ENCODE results near the gene SLC16A11.
"Not testable (repeated sequence)": the region's sequence is repeated elsewhere in the genome, so short reads cannot be mapped to it uniquely, and the experiment has no call there.

The SLC16A11 gene, protein sequence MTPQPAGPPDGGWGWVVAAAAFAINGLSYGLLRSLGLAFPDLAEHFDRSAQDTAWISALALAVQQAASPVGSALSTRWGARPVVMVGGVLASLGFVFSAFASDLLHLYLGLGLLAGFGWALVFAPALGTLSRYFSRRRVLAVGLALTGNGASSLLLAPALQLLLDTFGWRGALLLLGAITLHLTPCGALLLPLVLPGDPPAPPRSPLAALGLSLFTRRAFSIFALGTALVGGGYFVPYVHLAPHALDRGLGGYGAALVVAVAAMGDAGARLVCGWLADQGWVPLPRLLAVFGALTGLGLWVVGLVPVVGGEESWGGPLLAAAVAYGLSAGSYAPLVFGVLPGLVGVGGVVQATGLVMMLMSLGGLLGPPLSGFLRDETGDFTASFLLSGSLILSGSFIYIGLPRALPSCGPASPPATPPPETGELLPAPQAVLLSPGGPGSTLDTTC

DNA sequence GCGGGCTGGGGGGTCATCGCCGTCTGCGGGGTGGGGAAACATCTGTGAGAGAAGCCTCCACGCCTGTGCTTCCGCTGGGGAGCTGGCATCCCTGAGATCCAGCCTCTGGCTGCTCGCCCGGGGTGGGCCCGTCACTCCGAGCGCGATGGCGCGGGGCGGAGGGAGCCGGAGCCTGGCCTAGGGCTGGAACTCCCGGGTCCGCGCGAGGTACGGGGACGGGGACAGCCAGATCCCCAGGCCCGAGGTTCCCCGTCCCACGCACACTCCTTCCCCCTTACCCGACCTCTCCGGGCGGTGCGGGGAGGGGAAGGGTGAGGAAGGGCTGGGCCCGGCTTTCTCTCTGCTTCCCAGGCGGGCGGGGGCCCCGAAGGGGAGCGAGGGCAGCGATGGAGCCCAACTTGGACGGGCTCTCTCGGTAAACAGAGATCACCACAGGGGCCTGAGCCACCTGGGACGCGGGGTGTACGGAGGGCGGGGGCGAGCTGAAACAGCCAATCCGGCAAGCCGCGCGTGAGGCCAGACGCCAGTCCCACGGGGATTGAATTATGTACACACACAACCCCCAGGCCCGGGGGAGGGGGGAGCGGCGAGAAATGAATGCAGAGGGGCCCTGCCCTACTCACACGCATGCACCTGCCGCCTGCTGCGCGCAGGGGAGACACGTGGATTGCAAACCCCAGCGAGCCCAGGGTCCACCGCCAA lies at the start of gene SLC16A11:
TSS of gene SLC16A11 (minus strand) at position 596 of the 702 bp plus-strand sequence. CDS start at position 17, 579 bp downstream.
- DNase-seq (ENCODE audit: low read depth): no peak

DNA sequence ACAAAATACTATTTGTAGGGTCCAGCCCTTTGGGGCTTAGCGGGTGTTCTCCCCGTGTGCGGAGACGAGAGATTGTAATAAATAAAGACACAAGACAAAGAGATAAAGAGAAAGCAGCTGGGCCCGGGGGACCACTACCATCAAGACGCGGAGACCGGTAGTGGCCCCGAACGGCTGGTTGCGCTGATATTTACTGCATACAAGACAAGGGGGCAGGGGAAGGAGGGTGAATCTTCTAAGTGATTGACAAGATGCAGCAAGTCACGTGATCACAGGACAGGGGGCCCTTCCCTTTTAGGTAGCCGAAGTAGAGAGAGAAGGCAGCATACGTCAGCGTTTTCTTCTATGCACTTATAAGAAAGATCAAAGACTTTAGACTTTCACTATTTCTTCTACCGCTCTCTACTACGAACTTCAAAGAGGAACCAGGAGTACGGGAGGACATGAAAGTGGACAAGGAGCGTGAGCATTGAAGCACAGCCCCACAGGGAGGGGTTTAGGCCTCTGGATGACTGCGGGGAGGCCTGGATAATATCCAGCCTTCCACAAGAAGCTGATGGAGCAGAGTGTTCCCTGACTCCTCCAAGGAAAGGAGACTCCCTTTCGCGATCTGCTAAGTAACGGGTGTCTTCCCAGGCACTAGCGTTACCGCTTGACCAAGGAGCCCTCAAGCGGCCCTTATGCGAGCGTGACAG lies 47.6 kb upstream of the SLC16A11 start:
- DNase-seq (ENCODE audit: low read depth): peak; percentile 10

DNA sequence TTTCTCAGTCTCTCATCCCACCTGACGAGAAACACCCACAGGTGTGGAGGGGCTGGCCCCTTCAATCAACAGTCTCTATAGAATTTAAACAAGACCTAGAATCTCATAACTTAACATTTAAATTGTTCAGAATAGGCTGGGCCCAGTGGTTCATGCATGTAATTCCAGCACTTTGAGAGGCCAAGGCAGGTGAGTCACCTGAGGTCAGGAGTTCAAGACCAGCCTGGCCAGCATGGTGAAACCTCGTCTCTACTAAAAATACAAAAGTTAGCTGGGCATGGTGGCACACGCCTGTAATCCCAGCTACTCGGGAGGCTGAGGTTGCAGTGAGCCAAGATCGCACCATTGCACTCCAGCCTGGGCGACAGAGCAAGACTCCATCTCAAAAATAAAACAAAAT lies 45.7 kb upstream of the SLC16A11 start:
- DNase-seq (ENCODE audit: low read depth): not testable (repeated sequence)

DNA sequence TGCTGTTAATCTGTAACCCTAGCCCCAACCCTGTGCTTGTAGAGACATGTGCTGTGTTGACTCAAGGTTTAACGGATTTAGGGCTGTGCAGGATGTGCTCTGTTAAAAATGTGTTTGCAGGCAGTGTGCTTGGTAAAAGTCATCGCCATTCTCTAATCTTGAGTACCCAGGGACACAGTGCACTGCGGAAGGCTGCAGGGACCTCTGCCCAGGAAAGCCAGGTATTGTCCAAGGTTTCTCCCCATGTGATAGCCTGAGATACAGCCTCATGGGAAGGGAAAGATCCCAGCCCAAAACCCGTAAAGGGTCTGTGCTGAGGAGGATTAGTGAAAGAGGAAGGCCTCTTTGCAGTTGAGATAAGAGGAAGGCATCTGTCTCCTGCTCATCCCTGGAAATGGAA lies 44.5 kb upstream of the SLC16A11 start:
- DNase-seq (ENCODE audit: low read depth): not testable (repeated sequence)

DNA sequence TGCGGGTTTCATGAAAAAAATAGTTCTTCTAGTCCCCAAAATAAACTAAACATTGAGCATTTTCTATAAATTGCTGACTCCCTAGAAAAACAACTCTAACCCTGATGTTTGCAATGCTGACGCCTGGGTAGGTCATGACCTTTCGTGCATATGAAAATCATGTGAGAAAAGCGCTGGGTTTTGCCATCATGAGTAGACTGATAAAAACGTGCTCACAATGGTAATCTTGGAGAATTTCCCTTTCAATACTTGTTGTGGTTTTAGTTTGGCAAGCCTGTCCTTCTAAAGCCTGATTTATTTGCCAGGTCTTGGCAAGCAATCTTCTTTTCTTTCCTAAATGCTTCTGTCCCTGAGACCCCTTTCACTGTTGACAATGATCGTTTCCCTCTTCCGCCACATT lies 40.2 kb upstream of the SLC16A11 start:
- DNase-seq (ENCODE audit: low read depth): no peak

DNA sequence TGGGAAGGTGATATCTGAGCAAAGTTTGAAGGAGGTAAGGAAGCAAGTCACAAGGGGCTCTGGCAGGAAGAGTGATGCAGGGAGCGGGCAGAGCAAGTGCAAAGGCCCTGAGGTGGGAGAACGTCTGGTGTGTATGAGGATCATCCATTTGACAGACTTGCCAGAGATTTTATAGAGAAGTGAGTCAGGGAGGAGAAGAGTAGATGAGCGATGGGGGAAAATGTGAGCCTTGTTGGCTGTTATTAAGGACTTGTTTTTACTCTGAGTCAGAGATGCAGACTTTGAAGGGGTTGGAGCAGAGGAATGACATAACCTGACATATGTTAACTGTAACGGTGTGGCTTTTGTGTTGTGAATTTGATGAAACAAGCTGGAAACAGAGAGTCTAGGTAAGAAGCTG lies 39.7 kb upstream of the SLC16A11 start:
- DNase-seq (ENCODE audit: low read depth): no peak

DNA sequence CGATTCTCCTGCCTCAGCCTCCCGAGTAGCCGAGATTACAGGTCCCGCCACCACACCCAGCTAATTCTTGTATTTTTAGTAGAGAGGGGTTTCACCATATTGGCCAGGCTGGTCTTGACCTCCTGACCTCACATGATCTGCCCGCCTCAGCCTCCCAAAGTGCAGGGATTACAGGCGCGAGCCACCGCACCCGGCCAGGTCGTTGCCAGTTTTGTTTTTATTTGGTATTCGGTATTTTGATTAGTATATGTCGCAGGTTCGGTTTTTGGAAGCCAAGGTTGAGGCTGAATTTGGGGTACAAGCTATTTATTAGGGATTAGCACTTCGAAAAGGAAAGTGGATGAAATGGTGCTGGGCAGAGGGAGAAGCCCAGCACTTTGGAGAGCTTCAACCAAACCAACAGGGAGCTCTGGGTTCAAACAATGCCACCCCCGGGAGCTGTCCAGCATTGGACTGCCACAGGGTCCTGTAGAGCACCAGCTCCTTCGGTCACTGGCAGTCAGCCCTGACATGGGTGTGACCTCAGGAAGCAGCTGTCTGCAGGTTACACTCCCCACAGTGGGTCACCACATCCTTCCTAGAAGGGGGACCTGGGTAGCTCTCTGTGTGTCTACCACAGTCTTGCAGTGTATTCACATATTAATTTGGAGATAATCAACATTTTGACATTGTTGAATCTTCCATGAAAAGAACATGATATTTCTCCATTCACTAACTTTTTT lies 37.6 kb upstream of the SLC16A11 start:
- DNase-seq (ENCODE audit: low read depth): no peak

DNA sequence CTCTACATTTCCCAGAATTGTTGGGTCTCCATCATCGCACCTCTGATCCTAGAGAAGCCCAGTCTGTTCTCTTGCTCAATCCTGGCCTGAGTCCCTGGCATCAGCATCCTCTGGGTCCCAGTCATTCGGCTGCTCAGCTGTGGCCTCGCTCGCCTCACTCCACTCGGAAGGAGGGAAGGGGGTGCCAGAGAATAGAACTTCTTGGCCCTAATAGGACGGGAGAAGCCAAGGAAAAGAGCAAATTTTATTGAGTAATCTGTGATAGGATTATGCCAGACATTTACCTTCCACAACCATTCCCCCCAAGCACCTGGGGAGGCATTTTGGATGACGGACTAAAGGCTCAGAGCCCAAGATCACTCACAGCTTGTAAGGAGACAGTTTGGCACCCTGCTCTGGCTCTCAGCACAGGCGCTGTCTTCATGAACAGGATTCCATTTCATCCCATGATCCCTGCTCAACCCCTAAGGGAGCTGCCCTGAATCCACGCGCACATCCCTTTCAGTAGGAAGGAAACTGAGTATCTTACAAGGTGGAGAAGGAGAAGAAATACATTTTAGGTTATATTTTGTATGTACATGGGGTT lies 36.7 kb upstream of the SLC16A11 start:
- DNase-seq (ENCODE audit: low read depth): no peak

DNA sequence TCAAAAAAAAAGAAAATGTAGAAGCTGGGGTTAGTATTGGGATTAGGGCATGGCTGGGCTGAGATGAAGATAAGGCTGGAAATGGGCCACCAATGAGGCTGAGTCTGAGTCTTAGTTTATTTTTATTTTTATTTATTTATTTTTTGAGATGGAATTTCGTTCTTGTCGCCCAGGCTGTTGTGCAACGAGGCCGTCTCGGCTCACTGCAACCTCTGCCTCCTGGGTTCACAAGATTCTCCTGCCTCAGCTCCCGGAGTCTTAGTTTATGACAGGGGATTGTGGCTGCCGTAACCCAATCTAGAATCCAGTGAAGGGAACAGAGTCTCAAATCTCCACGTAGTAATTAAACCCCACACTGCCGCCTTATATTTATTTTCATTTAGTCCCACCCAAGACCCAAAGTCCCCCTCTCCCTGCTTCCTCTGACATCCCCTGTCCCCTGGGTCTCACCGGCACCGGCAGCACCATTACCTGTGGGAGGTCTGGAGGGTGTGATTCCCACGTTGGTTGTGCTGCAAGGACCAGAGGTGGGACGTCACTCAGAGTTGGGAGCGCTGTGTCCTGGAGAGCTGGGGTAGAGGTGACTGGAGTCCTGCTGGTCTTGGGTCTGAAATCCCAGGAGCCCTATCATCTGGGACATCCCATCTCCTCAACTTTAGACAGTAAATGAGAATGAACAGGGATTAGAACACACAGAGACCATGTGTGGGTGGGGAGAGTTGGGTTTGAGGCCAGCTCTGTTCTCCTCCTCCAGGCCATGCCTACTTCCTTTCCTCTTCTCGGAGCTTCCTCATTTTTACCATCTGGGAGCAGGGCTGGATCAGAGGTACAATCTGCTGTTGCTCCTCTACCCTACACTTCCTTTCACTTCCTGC lies 35.9 kb upstream of the SLC16A11 start, which contains the start of gene CLEC10A:
TSS of gene CLEC10A (minus strand) at position 671 of the 875 bp plus-strand sequence. CDS start 1,439 bp downstream, outside the sequence.
- no peak for DNase-seq (ENCODE audit: low read depth)

DNA sequence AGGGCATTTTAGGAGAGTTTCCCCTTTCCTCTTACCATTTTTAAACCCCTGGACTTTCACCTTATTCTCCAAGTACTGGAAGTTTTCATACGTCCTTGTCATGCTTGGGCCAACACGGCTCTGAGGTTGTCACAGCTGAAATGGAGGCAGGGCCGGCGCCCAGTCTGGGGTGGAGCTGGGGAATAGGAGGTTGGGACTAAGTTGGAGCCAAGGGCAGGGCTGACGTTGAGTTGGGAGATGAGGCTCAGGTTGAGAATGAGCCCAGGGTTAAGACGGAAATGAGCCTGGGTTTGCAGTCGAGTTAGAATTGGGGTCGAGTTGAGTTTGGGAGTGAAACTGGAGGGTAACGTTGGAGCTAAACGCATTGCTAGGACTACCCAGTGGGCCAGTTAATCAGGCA lies 34.8 kb upstream of the SLC16A11 start:
- no peak for DNase-seq (ENCODE audit: low read depth)

DNA sequence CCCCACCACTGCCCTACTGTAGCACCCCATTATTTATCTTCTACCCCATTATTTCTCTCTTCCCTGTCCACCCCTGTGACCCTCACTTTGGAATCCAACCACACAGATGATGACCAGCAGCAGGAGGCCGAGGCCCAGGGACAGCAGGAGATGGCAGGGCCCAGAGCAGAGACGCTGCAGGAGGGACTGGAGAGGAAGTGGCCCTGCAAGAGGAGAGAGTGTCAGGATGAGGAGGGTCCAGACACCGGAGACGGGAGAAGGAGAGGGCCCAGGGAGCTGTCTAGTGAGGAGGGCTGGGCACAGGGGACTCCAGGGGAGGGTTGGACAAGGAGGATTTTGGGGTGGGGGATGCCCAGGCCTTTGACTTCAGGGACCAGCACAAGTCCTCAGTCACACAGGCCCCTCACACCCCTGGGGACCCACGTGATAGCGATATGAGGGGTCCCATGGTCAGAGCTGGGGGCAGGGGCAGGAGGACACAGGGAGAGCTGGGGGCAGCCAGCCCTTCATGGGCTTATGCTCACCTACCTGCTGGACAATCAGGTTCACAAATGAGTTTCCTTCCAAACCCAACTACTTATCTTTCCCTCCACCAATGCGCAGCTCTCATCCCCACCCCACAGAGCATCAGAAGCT lies 34.1 kb upstream of the SLC16A11 start:
- DNase-seq (ENCODE audit: low read depth): no peak

DNA sequence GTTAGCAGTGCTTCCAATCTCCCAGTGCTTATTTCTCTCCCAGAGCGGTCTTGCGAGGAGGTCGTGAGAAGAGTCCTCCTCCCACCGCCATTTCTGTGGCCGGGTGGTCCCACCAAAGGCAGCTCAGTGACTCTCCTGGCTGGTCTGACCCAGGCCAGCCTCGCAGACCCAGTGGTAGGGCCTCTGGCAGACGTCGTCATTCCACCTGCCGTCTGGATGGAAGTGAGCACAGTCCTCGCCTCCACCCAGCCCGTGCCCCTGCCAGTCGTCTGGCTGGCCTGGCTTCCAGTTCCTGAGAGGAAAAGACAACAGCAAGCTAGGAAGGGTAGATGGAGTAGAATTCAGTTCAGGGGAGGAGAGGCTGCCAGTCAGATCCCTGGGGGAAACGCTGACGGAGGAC lies 31.0 kb upstream of the SLC16A11 start:
- no peak for DNase-seq (ENCODE audit: low read depth)

DNA sequence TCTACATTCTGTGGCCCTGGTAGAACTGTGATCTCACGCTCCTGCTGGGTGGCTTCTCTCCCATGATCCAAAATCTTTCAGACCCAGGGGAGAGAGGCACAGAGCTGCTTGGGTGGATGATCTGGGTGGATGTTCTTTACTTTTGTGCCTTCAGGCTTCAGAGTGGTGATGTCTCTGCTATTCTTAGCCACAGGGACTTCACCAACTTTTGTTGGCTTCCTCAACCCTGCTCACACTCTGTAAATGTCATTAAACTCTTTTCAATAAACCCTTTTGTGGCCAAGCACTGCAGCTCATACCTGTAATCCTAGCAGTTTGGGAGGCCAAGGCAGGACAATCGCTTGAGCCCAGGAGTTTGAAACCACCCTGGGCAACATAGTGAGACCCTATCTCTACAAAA lies 28.5 kb upstream of the SLC16A11 start:
- DNase-seq (ENCODE audit: low read depth): no peak

DNA sequence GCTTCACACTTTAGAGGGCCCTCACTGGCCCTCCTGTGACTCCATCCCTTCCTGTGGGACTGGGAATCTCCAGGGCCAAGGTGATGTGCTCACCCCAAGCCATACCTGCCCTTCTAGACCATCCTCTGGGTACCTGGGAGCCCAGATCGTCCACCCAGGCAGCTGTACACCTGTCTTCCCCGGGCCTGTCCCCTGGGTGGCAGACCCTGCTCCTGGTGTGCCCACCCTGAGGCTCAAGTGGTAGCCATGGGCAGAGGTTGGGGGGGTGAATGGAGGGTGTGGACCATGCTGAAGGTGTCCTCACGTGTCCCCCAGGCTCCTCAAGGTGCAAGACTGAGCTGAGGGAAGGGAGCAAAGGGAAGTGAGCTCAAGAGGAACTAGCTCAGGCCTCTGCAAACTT lies 26.8 kb upstream of the SLC16A11 start:
- no peak for DNase-seq (ENCODE audit: low read depth)

DNA sequence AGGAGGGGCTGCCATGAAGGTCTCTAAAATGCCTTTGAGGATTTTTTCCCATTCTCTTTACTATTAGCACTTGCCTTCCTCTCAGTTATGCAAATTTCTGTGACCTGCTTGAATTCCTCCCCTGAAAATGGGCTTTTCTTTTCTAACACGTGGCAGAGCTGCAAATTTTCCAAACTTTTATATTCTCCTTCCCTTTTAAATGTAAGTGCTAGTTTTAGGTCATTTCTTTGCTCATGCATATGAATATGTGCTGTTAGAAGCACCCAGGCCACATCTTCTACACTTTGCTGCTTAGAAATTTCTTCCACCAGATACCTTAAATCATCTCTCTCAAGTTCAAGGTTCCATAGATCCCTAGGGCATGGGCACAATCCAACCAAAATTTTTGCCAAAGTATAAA lies 24.4 kb upstream of the SLC16A11 start:
- DNase-seq (ENCODE audit: low read depth): no peak

DNA sequence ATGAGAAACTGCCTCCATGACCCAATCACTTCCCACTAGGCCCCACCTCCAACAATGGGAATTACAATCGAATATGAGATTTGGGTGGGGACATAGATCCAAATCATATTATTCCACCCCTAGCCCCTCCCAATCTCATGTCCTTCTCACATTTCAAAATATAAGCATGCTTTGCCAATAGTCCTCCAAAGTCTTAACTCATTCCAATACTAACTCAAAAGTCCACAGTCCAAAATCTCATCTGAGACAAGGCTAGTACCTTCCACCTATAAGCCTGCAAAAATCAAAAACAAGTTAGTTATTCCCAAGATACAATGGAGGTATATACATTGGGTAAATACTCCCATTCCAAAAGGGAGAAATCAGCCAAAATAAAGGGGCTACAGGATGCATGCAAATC lies 23.3 kb upstream of the SLC16A11 start:
- no peak for DNase-seq (ENCODE audit: low read depth)

DNA sequence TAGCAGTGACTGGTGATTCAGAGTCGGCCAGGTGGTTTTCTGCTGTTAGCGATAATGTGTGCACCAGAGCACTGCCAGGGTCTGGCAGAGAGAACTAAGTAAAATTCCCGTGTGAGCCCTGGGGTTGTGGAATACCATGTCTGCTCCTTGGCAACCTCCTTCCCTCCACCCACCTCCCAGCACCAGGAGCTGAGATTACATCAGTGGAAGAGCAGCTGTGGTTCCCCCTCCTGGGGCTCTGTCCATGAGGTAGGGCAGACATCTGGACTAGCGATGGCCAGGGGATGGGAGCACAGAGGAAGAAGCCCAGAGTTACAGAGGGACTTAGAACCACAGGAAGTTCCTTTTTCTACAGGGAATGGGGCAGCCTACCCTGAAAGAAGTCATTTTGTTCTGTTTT lies 20.4 kb upstream of the SLC16A11 start:
- no peak for DNase-seq (ENCODE audit: low read depth)

DNA sequence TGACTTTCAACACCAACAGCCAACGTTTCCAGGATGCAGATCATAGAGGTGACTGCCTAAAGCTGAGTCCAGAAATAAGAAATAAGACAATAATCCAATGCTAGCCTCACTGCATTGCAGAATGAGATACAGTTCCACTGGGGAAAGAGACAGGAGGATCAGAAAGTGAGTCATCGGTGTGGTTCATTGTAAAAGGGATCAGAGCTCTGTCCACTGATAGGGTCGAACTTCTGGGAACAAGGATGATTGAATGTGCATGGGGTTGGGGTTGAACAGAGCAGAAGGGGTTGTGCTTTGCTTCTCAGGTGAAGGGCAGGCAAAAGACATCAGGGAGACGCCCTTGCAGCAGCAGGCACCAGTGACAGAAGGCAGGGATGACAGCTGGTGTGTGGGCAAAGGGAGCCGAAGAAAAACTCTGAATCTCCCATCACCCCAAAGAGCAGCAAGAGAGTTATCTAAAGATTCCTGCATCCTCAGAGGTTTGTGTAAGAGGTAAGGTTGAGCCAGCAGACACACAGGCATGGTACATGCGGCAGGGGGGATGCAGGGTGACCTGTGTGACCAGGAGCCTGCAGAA lies 19.7 kb upstream of the SLC16A11 start:
- no peak for DNase-seq (ENCODE audit: low read depth)

DNA sequence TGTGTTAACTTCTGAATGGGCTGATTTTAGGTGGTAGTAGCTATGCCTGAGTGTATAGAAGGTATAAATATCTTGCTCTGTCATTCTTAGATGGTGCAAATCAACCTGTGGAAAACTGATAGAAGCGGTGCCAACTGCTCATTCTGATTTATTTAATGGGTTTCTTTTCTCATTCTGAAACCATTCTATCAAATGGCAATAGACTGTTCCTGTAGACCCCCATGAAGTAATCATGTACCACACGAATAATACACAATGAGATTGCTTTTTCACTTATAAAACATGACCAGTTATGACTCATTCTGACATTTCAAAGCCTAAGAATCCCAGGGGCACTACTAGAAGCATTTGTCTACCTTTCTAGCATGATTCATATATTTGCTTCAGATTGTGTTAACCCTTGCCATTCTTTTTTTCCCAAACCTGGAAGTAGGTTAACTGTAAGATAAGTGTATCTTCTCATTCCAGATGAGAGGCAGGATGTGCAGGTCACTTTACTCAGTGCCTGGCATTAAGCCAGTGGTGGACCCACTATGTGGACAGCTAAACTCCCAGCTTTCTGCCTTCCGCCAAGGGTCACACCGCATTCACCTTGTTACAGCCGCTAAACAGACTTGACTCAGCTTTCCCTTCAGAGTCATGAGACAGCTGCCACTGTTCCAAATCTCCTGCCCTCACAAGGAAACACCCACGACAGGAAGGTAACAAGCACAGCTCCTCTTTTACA lies 16.4 kb upstream of the SLC16A11 start:
- no peak for DNase-seq (ENCODE audit: low read depth)
